Gastrocnemius medialis (tissue), 4 donors: ENCODE results near the gene PPY.

Experiments used
- POLR2A ChIP-seq, 2 donors: fragments of 450-650 bp; IDR thresholded peaks; one replicate each; pipeline ENCODE4 v1.6.1; 2017; ENCODE audit warnings: antibody characterized with exemption in 2 of 2, mild to moderate bottlenecking in 2 of 2, moderate library complexity in 2 of 2
- TF ChIP-seq, protein P1 (sequence below), 5 experiments: fragments of 450-650 bp in 3 of 5; fragments of 200-600 bp in 2 of 5; sonication (generic) in 2 of 5; IDR thresholded peaks in 4 of 5; conservative IDR thresholded peaks in 1 of 5; 1 replicate in 4 of 5; 2 replicates in 1 of 5; pipeline ENCODE4 v1.5.1; 2016 to 2019; ENCODE audit warnings: antibody characterized with exemption in 5 of 5, mild to moderate bottlenecking in 3 of 5, moderate library complexity in 3 of 5

DNA sequence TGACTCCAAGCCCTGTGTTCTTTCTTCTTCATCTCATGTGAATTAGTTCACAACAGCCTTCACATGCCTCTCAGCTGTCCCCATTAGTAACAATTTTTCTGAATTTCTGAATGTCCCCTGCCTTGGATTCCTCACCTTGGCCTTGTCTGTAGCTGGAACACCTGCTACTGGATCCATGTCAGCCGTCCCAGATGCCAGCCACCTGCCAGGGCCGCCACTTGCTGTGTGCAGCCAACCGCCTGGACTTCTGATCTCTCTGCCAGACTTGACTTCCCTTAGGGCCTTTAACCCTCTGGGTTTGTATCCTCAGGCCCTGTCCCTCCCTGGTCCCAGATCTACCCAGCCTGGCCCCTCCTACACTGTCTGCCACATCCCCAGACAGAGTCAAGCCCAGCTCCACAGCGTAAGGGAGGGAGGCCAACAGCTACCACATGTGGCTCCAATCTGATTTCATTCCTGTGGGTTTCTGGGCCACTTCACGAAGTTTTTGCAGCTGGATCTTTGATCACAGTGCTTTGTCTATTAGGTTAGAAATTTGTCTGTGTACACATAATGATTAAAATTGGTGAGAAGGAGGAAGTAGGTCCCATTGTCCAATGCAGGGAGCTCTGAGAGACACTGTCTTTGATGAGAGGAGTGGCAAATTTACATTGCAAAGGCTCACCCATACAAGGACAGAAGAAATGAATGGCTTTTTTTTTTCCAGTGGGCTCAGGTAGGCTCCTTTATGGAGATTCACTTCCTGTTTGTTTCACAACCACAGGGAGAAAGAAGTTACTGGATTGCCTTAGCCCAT lies 50.2 kb downstream of the PPY start:
- TF ChIP-seq, protein P1, sequence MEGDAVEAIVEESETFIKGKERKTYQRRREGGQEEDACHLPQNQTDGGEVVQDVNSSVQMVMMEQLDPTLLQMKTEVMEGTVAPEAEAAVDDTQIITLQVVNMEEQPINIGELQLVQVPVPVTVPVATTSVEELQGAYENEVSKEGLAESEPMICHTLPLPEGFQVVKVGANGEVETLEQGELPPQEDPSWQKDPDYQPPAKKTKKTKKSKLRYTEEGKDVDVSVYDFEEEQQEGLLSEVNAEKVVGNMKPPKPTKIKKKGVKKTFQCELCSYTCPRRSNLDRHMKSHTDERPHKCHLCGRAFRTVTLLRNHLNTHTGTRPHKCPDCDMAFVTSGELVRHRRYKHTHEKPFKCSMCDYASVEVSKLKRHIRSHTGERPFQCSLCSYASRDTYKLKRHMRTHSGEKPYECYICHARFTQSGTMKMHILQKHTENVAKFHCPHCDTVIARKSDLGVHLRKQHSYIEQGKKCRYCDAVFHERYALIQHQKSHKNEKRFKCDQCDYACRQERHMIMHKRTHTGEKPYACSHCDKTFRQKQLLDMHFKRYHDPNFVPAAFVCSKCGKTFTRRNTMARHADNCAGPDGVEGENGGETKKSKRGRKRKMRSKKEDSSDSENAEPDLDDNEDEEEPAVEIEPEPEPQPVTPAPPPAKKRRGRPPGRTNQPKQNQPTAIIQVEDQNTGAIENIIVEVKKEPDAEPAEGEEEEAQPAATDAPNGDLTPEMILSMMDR (IDR thresholded peaks at IDR 0.05 in 4 of 5, conservative IDR thresholded peaks at IDR 0.05 in 1 of 5): no peak
- no peak for TF ChIP-seq POLR2A (IDR thresholded peaks at IDR 0.05)
